NOMO-1 (cell line): ENCODE results near the gene IL27RA.

ENCODE experiments used
- DNase-seq, 2 experiments: peaks; one replicate each; lab custom pipeline; 2025; ENCODE audit not compliant: unreplicated experiment in 2 of 2; lab: John Stamatoyannopoulos, UW

The IL27RA gene

GRCh38 chr19:14081797-14082674, 50.5 kb downstream of the IL27RA start:
- no peak for DNase-seq

GRCh38 chr19:14082675-14082960, 51.1 kb downstream of the IL27RA start:
- DNase-seq = no peak

DNA sequence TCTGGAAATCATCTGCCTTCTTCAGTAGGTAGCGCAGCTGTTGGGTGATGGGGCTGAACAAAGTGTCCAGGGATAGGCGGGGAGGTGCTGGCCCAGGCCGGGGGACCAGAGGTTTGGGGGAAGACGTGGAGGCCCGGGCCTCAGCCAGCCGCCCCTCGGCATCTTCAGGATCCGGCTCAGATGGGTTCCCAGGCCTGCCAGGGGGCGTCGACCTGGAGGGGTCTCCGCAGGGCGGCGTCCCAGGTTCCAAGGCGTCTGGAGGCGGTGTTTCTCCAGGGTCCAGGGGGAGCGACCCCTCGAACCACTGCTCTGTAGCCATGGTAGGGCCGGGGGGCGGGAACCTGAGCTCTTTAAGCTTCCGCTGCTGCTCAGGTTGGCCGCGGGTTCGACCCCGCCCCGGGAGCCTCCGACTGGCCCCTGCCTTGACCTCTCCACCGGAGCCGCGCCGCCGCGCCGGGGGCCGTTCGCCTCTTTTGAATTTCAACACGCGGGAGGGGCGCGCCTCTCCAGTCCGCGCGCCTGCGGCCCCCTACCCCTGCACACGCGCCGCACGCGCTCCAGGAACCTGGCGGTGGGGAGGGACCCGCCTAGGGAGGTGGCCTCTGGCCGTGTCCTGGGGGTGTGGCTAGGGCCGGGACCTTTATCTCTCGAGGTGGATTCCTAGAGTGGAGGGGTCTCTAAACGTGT, 53.9 kb downstream of the IL27RA start, which contains the start of gene C19orf67:
Gene C19orf67, minus strand, starts transcription at position 475 of the 687 bp plus-strand sequence. Its CDS starts 156 bp downstream, at position 319.
- no peak for DNase-seq

- no peak for DNase-seq
These were observed 54.5 kb downstream of the IL27RA start for GRCh38 chr19:14086098-14086497.

DNA sequence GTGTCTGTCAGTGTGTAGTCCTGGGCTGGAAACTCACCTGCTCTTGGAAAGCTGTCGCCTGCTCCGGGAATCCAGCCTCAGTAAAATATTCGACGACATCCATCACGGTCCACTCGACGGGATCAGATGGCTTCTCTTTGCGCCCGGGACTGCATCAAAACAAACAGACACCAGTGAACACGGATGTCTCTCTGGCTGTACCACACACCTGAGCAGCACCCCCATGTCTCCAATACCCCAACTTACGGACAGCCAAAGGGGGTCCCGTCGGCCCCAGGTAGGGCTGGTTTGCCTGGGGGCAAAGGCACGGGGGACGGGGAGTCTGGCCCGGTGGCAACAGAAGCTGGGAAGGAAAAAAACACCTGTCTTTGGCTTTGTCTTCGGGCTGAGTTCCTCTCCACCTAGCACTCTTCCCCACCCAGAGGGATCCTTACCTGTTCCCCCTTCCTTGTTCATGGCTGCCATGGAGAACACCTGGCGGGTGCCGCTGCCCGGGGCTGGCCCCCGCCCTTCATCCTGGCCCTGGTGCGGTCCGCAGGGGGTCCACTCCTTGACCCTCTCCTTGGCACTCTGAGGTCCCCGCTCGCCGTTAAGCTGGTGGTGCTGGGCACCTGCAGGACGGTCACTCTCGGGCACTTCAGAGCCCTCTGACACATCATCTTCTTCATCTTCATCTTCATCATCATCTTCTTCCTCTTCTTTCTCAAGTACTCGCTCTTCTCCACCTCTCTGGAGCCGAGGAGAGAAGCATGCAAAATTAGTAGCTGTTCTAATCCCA, 57.3 kb downstream of the IL27RA start:
- DNase-seq = no peak

- peak in 1 of 2 experiments; percentile 20 for DNase-seq
These were observed 57.8 kb downstream of the IL27RA start for GRCh38 chr19:14089412-14089661.

DNA sequence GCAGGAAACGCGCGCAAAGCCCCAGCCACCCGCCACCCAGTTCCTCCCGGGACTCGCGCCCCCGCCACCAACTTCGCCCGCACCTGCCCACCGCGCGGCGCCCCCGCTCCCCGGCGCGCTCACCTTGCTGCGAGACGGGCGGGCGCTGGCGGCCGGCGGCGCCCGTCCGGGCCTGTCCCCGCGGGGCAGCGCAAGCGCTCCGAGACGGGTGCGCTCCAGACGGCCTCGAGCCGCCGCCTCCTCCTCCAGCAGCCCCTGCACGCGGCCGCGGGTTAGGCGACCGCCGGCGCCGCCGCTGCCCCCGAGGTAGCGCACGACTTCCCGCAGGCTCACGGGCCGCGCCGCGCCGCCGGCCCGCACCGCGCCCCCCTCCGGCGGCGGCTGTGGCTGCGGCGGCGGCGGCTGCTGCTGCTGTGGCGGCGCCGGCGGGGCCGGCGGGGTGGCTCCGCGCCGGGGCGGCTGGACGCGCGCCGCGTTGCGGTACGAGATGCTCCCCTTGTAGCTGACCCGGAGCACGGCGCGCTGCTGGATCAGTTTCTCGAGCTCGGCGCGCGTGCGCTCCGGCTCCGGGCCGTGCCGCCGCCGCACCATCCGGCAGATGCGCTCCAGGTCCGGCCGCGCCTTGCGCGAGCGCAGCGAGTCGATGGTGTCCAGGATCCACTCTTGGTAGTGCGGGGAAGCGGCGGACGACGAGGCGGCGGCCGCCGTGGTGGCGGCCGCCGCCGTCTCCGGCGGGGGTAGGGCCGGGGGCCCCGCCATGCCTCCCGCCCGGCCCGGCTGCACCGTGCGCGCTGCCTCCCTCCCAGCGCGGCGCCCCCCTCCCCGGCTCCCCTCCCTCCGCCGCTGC, 58.3 kb downstream of the IL27RA start:
- DNase-seq = peak; percentile 35 to 61

- DNase-seq = peak; percentile 82 to 83
These were observed 59.0 kb downstream of the IL27RA start, which contains the start of gene SAMD1 for GRCh38 chr19:14090509-14091080. Gene SAMD1, minus strand, starts transcription at chr19:14090751.

DNA sequence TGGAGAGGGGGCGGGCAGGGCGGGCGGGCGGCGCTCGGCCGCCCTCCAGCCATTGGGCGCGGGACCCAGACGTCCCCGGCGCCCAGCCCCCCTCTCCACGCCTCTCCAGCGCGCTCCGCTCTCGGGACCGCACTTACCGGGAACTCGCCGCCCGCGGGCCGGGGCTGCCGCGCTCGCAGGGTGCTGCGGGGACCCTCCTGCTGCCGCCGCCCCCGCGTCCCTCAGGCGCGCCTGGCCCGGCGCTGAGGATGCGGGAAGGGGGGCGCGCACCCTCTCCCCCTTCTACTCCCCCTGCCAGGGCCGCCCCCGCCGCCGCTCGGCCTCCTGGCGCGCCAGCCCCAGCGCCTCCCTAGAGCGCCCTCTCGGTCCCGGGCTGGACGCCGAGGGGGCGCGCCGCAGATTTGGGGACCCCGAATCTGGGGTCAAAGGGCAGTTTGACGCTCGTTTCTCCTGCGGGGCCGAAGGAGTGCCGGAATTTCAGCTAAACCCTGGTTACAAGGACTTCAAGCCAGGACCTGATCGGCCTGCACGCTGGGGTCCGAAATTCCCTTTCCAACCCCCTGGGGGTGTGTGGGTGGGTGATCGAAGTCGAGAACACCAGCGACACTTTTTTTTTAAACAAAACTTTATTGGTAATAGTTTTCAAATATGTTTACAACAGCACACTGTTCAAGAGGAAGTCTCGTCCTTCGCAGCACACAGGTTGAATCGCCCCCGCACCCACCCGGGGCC, 59.7 kb downstream of the IL27RA start:
- peak; percentile 82 to 83 for DNase-seq

DNA sequence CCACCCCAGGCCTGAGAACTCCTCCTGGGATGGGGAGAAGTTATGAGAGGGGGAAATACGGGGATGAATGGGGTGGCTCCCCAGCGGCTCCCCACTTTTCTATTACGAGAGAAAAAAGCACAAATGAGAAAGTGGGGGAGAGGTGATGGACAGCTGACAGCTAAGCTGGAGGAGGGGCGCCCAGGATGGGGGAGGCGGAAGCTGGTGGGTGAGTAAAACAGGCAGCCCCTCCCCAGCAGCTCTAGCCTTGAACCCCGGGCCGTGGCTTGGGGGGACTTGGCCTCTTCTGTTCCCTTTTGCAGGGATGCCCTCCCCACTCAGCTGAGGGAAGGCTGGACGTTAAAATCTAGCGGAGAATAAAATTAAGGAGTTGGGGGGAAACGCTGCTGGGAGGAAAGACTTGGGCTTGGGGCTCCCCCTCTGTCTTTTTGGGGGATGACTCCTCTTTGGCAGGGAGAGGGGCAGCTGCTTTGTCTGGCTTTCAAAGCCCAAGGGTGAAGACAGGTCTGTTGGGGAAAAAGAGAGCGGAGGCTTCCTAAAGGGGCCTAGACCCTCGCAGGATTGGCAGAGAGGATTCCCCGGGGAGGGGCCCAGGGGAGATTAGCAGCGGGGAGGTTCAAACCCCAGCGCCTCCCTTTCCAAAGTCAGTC, 60.4 kb downstream of the IL27RA start:
- DNase-seq = no peak

- DNase-seq = no peak
These were observed 61.7 kb downstream of the IL27RA start for GRCh38 chr19:14093117-14093823.

GRCh38 chr19:14094854-14095253, 63.3 kb downstream of the IL27RA start:
- no peak for DNase-seq

GRCh38 chr19:14096272-14096992, 64.9 kb downstream of the IL27RA start:
- no peak for DNase-seq

- DNase-seq = no peak
These were observed 66.1 kb downstream of the IL27RA start for GRCh38 chr19:14097532-14098151.

DNA sequence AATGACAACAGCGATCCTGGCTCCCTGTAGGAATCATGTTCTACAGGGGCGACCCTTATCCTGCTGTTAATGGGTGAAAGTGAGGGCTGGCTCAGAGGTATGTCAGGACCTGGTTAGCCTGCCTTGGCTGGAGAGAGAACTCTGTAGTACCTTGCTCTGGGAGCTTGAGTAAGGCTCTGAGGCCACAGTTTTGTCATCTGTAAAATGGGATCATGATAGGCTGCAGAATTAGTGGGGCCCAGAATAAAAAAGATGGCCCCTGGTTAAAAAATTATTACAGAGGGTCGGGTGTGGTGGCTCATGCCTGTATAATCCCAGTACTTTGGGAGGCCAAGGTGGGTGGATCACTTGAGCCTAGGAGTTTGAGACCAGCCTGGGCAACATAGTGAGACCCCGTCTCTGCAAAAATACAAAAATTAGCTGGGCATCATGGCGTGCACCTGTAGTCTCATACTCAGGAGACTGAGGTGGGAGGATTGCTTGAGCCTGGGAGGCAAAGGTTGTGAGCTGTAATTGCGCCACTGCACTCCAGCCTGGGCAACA, 69.5 kb downstream of the IL27RA start:
- DNase-seq = no peak

- DNase-seq = no peak
These were observed 70.6 kb downstream of the IL27RA start for GRCh38 chr19:14102102-14102696.

GRCh38 chr19:14102756-14103155, 71.2 kb downstream of the IL27RA start:
- no peak for DNase-seq
